ENCODE data around the gene CCHCR1. TPM values are rescaled to one million over a fixed set of nuclear protein-coding genes. Genes with fewer than 3 reads are reported as not detected.
A peak's percentile ranks its signal among the peaks of the same experiment; 100 is the strongest.
"Not testable (repeated sequence)": the region's sequence is repeated elsewhere in the genome, so short reads cannot be mapped to it uniquely, and the experiment has no call there.

The CCHCR1 gene
- total RNA-seq, 2 donors from 2014 or later, result 17.9 to 18.0 TPM

GRCh38 chr6:31175971-31176370 is 18.4 kb upstream of the CCHCR1 start:
- no peak for DNase-seq
- no peaks in the 10 kb centered on the region for H3K27me3 Mint-ChIP-seq
- H3K4me1 Mint-ChIP-seq, result peaks cover 19% of the 10 kb centered on the region
- peak overlapping the region; percentile 59 for H3K27ac Mint-ChIP-seq
- no peak for ATAC-seq
- no peaks in the 10 kb centered on the region for H3K9me3 ChIP-seq (ENCODE audit: control insufficient read depth, low read length, poor library complexity, severe bottlenecking)
- H3K4me3 Mint-ChIP-seq, result no peak overlapping the region
- no peaks in the 10 kb centered on the region for H3K36me3 Mint-ChIP-seq (ENCODE audit: low read depth)

GRCh38 chr6:31174378-31174777 is 16.8 kb upstream of the CCHCR1 start:
- peaks cover 16% of the 10 kb centered on the region for H3K4me1 Mint-ChIP-seq
- no peaks in the 10 kb centered on the region for H3K9me3 ChIP-seq (ENCODE audit: control insufficient read depth, low read length, poor library complexity, severe bottlenecking)
- H3K27me3 Mint-ChIP-seq, result no peaks in the 10 kb centered on the region
- no peaks in the 10 kb centered on the region for H3K36me3 Mint-ChIP-seq (ENCODE audit: low read depth)
- H3K27ac Mint-ChIP-seq, result no peak overlapping the region
- H3K4me3 Mint-ChIP-seq, result no peak overlapping the region
- DNase-seq (no peak), ATAC-seq (no peak)

GRCh38 chr6:31173406-31173805 is 15.8 kb upstream of the CCHCR1 start:
- DNase-seq (no peak), ATAC-seq (no peak)
- no peaks in the 10 kb centered on the region for H3K9me3 ChIP-seq (ENCODE audit: control insufficient read depth, low read length, poor library complexity, severe bottlenecking)
- H3K4me3 Mint-ChIP-seq, result no peak overlapping the region
- no peak overlapping the region for H3K27ac Mint-ChIP-seq
- H3K36me3 Mint-ChIP-seq (ENCODE audit: low read depth), result no peaks in the 10 kb centered on the region
- H3K27me3 Mint-ChIP-seq, result no peaks in the 10 kb centered on the region
- peaks cover 7% of the 10 kb centered on the region for H3K4me1 Mint-ChIP-seq

GRCh38 chr6:31172973-31173384 is 15.4 kb upstream of the CCHCR1 start:
- no peaks in the 10 kb centered on the region for H3K9me3 ChIP-seq (ENCODE audit: control insufficient read depth, low read length, poor library complexity, severe bottlenecking)
- no peaks in the 10 kb centered on the region for H3K36me3 Mint-ChIP-seq (ENCODE audit: low read depth)
- H3K4me3 Mint-ChIP-seq, result no peak overlapping the region
- DNase-seq (no peak), ATAC-seq (no peak)
- peaks cover 3% of the 10 kb centered on the region for H3K4me1 Mint-ChIP-seq
- H3K27ac Mint-ChIP-seq, result no peak overlapping the region
- H3K27me3 Mint-ChIP-seq, result no peaks in the 10 kb centered on the region

GRCh38 chr6:31171931-31172905 is 14.6 kb upstream of the CCHCR1 start:
- no peak overlapping the region for H3K27ac Mint-ChIP-seq
- no peaks in the 10 kb centered on the region for H3K36me3 Mint-ChIP-seq (ENCODE audit: low read depth)
- DNase-seq (no peak), ATAC-seq (no peak)
- H3K4me1 Mint-ChIP-seq, result peaks cover 3% of the 10 kb centered on the region
- no peak overlapping the region for H3K4me3 Mint-ChIP-seq
- no peaks in the 10 kb centered on the region for H3K9me3 ChIP-seq (ENCODE audit: control insufficient read depth, low read length, poor library complexity, severe bottlenecking)
- no peaks in the 10 kb centered on the region for H3K27me3 Mint-ChIP-seq

GRCh38 chr6:31170987-31171671 is 13.5 kb upstream of the CCHCR1 start:
- Mint-ChIP-seq H3K27me3 (no peaks in the 10 kb centered on the region), H3K4me1 (peaks cover 3% of the 10 kb centered on the region), H3K4me3 (no peak overlapping the region), H3K36me3 (ENCODE audit: low read depth) (no peaks in the 10 kb centered on the region), H3K27ac (no peak overlapping the region)
- no peak for ATAC-seq
- DNase-seq, result no peak
- no peaks in the 10 kb centered on the region for H3K9me3 ChIP-seq (ENCODE audit: control insufficient read depth, low read length, poor library complexity, severe bottlenecking)

GRCh38 chr6:31170600-31170881 is 12.9 kb upstream of the CCHCR1 start, which contains the start of gene POU5F1:
POU5F1 (minus strand) TSS chr6:31170682; CDS start chr6:31170620, 62 bp downstream.
- no peak within 1 kb of the TSS for H3K27ac Mint-ChIP-seq
- DNase-seq (no peak), ATAC-seq (no peak)
- no peaks in the 10 kb centered on the region for H3K36me3 Mint-ChIP-seq (ENCODE audit: low read depth)
- H3K27me3 Mint-ChIP-seq, result no peaks in the 10 kb centered on the region
- no peak within 1 kb of the TSS for H3K4me3 Mint-ChIP-seq
- H3K4me1 Mint-ChIP-seq, result peaks cover 2% of the 10 kb centered on the region
- H3K9me3 ChIP-seq (ENCODE audit: control insufficient read depth, low read length, poor library complexity, severe bottlenecking), result no peaks in the 10 kb centered on the region

- H3K4me1 Mint-ChIP-seq; H3K27me3 Mint-ChIP-seq; ATAC-seq; H3K4me3 Mint-ChIP-seq; H3K9me3 ChIP-seq (ENCODE audit: control insufficient read depth, low read length, poor library complexity, severe bottlenecking); H3K27ac Mint-ChIP-seq; DNase-seq; H3K36me3 Mint-ChIP-seq (ENCODE audit: low read depth): not testable (repeated sequence)
These were observed 12.4 kb upstream of the CCHCR1 start for GRCh38 chr6:31169858-31170599.

GRCh38 chr6:31169123-31169857 is 11.7 kb upstream of the CCHCR1 start:
- H3K4me3 Mint-ChIP-seq, result no peak overlapping the region
- no peaks in the 10 kb centered on the region for H3K9me3 ChIP-seq (ENCODE audit: control insufficient read depth, low read length, poor library complexity, severe bottlenecking)

GRCh38 chr6:31168606-31169005 is 11.0 kb upstream of the CCHCR1 start:
- H3K36me3 Mint-ChIP-seq (ENCODE audit: low read depth), result no peaks in the 10 kb centered on the region
- DNase-seq, result no peak
- no peak overlapping the region for H3K4me3 Mint-ChIP-seq
- peaks cover 6% of the 10 kb centered on the region for H3K4me1 Mint-ChIP-seq
- H3K27ac Mint-ChIP-seq, result no peak overlapping the region
- no peak for ATAC-seq
- no peaks in the 10 kb centered on the region for H3K9me3 ChIP-seq (ENCODE audit: control insufficient read depth, low read length, poor library complexity, severe bottlenecking)
- no peaks in the 10 kb centered on the region for H3K27me3 Mint-ChIP-seq

More at GRCh38 chr6:31169123-31169857, 11.7 kb upstream of the CCHCR1 start:
- Mint-ChIP-seq H3K27me3 (no peaks in the 10 kb centered on the region), H3K36me3 (ENCODE audit: low read depth) (no peaks in the 10 kb centered on the region), H3K4me1 (peaks cover 6% of the 10 kb centered on the region), H3K27ac (no peak overlapping the region)
- DNase-seq (no peak), ATAC-seq (no peak)

- no peak overlapping the region for H3K27ac Mint-ChIP-seq
- no peaks in the 10 kb centered on the region for H3K9me3 ChIP-seq (ENCODE audit: control insufficient read depth, low read length, poor library complexity, severe bottlenecking)
- H3K4me3 Mint-ChIP-seq, result no peak overlapping the region
- ATAC-seq (no peak), DNase-seq (no peak)
- no peaks in the 10 kb centered on the region for H3K27me3 Mint-ChIP-seq
- H3K36me3 Mint-ChIP-seq (ENCODE audit: low read depth), result no peaks in the 10 kb centered on the region
- H3K4me1 Mint-ChIP-seq, result peaks cover 8% of the 10 kb centered on the region
These were observed 8.4 kb upstream of the CCHCR1 start for GRCh38 chr6:31165986-31166385.

- not testable (repeated sequence) for ATAC-seq; DNase-seq; H3K4me1 Mint-ChIP-seq; H3K27ac Mint-ChIP-seq; H3K4me3 Mint-ChIP-seq; H3K36me3 Mint-ChIP-seq (ENCODE audit: low read depth); H3K9me3 ChIP-seq (ENCODE audit: control insufficient read depth, low read length, poor library complexity, severe bottlenecking); H3K27me3 Mint-ChIP-seq
These were observed 7.6 kb upstream of the CCHCR1 start for GRCh38 chr6:31165064-31165832.

Measured in T-helper 17 cell (primary cell).